DMS79 (cell line): ENCODE measurements around the gene FNBP1.
"Not testable (repeated sequence)": the region's sequence is repeated elsewhere in the genome, so short reads cannot be mapped to it uniquely, and the experiment has no call there.

ENCODE experiments used
- DNase-seq: peaks from one replicate; lab custom pipeline; 2025; lab: John Stamatoyannopoulos, UW

The FNBP1 gene

GRCh38 chr9:129991139-129991538, 51.9 kb downstream of the FNBP1 start:
- DNase-seq = not testable (repeated sequence)

- DNase-seq = no peak
These were observed 52.5 kb downstream of the FNBP1 start for GRCh38 chr9:129990269-129991010.

- no peak for DNase-seq
These were observed 53.2 kb downstream of the FNBP1 start for GRCh38 chr9:129989740-129990139.

GRCh38 chr9:129989362-129989708, 53.7 kb downstream of the FNBP1 start:
- DNase-seq = no peak

- DNase-seq = no peak
These were observed 54.2 kb downstream of the FNBP1 start for GRCh38 chr9:129988607-129989361.

GRCh38 chr9:129987941-129988340, 55.0 kb downstream of the FNBP1 start:
- no peak for DNase-seq

GRCh38 chr9:129987047-129987446, 55.9 kb downstream of the FNBP1 start:
- no peak for DNase-seq

GRCh38 chr9:129984589-129984988, 58.4 kb downstream of the FNBP1 start:
- DNase-seq = not testable (repeated sequence)

- DNase-seq = no peak
These were observed 59.1 kb downstream of the FNBP1 start for GRCh38 chr9:129983891-129984290.

- DNase-seq = no peak
These were observed 61.6 kb downstream of the FNBP1 start for GRCh38 chr9:129981180-129981907.

GRCh38 chr9:129980224-129980623, 62.8 kb downstream of the FNBP1 start:
- DNase-seq = not testable (repeated sequence)

- no peak for DNase-seq
These were observed 63.8 kb downstream of the FNBP1 start for GRCh38 chr9:129979071-129979745.

GRCh38 chr9:129972816-129973215, 70.2 kb downstream of the FNBP1 start:
- DNase-seq = no peak

- DNase-seq = no peak
These were observed 74.1 kb downstream of the FNBP1 start for GRCh38 chr9:129968690-129969485.

- no peak for DNase-seq
These were observed 77.9 kb downstream of the FNBP1 start for GRCh38 chr9:129964901-129965734.

GRCh38 chr9:129962889-129963703, 79.9 kb downstream of the FNBP1 start:
- DNase-seq = no peak

GRCh38 chr9:129962451-129962864, 80.5 kb downstream of the FNBP1 start:
- DNase-seq = no peak

GRCh38 chr9:129958796-129959195, 84.2 kb downstream of the FNBP1 start:
- DNase-seq = no peak

- no peak for DNase-seq
These were observed 88.0 kb downstream of the FNBP1 start for GRCh38 chr9:129954868-129955550.
